Upper lobe of left lung (tissue), 4 donors: ENCODE measurements around the gene SLC35F3.

Experiments used
- EP300 ChIP-seq, 4 donors: sonication (generic); formaldehyde crosslinking; IDR thresholded peaks; one replicate each; pipeline ENCODE4 v1.5.1; 2017; ENCODE audit warnings: antibody characterized with exemption in 4 of 4, control low read depth in 2 of 4
- POLR2A ChIP-seq, 4 donors: fragments of 450-650 bp; IDR thresholded peaks; one replicate each; pipeline ENCODE4 v1.5.1; 2016 to 2017; ENCODE audit warnings: antibody characterized with exemption in 4 of 4, mild to moderate bottlenecking in 2 of 4
- POLR2AphosphoS5 ChIP-seq, 2 donors: sonication (generic); formaldehyde crosslinking; IDR thresholded peaks; one replicate each; pipeline ENCODE4 v1.5.1; 2017; ENCODE audit warnings: antibody characterized with exemption in 2 of 2
- TF ChIP-seq, protein P1 (sequence below), 6 experiments: fragments of 450-650 bp in 4 of 6; fragments of 200-600 bp in 2 of 6; sonication (generic) in 2 of 6; IDR thresholded peaks; one replicate each; pipeline ENCODE4 v1.5.1; 2016 to 2019; ENCODE audit warnings: antibody characterized with exemption in 6 of 6

DNA sequence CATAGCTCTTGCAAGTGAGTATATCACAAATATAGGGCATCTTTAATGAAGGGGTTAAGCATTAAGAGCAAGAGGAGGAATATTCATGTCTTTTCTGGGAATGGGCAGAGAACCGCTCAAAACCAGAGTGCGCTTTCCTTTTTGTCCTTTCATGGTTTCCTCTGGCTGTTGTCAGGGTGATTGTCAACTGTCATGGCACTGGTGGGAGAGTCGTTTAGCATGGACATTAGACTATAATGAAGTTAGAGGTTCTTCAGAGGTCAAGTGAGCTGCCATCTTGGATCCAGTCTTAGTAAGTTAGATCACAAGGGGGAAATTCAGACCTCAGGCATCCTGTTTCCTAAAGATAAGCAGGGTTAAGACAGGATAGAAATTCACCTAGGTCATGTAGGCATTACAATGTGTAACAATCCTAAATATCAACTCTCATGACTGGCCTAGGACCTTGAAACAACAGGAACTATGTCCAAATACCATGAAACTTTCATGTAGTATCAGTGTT lies 456.7 kb downstream of the SLC35F3 start:
- TF ChIP-seq, protein P1, sequence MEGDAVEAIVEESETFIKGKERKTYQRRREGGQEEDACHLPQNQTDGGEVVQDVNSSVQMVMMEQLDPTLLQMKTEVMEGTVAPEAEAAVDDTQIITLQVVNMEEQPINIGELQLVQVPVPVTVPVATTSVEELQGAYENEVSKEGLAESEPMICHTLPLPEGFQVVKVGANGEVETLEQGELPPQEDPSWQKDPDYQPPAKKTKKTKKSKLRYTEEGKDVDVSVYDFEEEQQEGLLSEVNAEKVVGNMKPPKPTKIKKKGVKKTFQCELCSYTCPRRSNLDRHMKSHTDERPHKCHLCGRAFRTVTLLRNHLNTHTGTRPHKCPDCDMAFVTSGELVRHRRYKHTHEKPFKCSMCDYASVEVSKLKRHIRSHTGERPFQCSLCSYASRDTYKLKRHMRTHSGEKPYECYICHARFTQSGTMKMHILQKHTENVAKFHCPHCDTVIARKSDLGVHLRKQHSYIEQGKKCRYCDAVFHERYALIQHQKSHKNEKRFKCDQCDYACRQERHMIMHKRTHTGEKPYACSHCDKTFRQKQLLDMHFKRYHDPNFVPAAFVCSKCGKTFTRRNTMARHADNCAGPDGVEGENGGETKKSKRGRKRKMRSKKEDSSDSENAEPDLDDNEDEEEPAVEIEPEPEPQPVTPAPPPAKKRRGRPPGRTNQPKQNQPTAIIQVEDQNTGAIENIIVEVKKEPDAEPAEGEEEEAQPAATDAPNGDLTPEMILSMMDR (IDR thresholded peaks at IDR 0.05): no peak
- no peak for TF ChIP-seq POLR2A (IDR thresholded peaks at IDR 0.05)
- TF ChIP-seq POLR2AphosphoS5 (IDR thresholded peaks at IDR 0.05): no peak
- TF ChIP-seq EP300 (IDR thresholded peaks at IDR 0.05): no peak
